Uterus (tissue), 4 donors: ENCODE results near the gene ITIH6. TPM values are rescaled to one million over a fixed set of nuclear protein-coding genes. Genes with fewer than 3 reads are reported as not detected.

Experiments
- DNase-seq, 2 donors: peaks; one replicate each; pipeline ENCODE4 v3.0.0-alpha.2; 2019 to 2020
- H3K27ac ChIP-seq, 2 donors: fragments of 200-600 bp; sonication (generic); 1 replicate in 1 of 2; 2 replicates in 1 of 2; pipeline ENCODE4 v1.5.1; 2016 to 2018
- H3K27me3 ChIP-seq, 2 donors: fragments of 200-600 bp; sonication (generic); one replicate each; pipeline ENCODE4 v1.5.1; 2018 to 2019; ENCODE audit warnings: control low read depth in 1 of 2
- H3K36me3 ChIP-seq, 2 donors: fragments of 200-600 bp; sonication (generic); one replicate each; pipeline ENCODE4 v1.5.1; 2019; ENCODE audit warnings: control low read depth in 1 of 2
- H3K4me1 ChIP-seq, 2 donors: fragments of 200-600 bp; sonication (generic); one replicate each; pipeline ENCODE4 v1.5.1; 2018 to 2019; ENCODE audit warnings: control low read depth in 1 of 2
- H3K4me3 ChIP-seq, 2 donors: fragments of 200-600 bp; sonication (generic); 1 replicate in 1 of 2; 2 replicates in 1 of 2; pipeline ENCODE4 v1.5.1; 2018 to 2019; ENCODE audit warnings: mild to moderate bottlenecking in 1 of 2
- H3K9me3 ChIP-seq, 2 donors: fragments of 200-600 bp; sonication (generic); one replicate each; pipeline ENCODE4 v1.5.1; 2019; ENCODE audit warnings: control low read depth in 1 of 2
- CTCF ChIP-seq, 4 experiments: fragments of 200-600 bp in 2 of 4; fragments of 450-650 bp in 2 of 4; sonication (generic) in 2 of 4; IDR thresholded peaks; one replicate each; pipeline ENCODE4 v1.5.1; 2016 to 2019; ENCODE audit warnings: antibody characterized with exemption in 4 of 4, mild to moderate bottlenecking in 2 of 4, moderate library complexity in 1 of 4
- POLR2A ChIP-seq, 2 donors: fragments of 450-650 bp; IDR thresholded peaks; one replicate each; pipeline ENCODE4 v1.6.1; 2016; ENCODE audit warnings: antibody characterized with exemption in 2 of 2, mild to moderate bottlenecking in 1 of 2, moderate library complexity in 1 of 2
- intact Hi-C: fragments of 100-400 bp; cut with DNase I; formaldehyde crosslinking; loops from one replicate; pipeline ENCODE4 v1.15.1; 2023; ENCODE audit warnings: low total_unique reads
- total RNA-seq, 4 donors: library from RNA; depleted of rRNA in 3 of 4; stranded (reverse); fragments of >200 nt in 3 of 4; gene quantifications; one replicate each; pipeline versions ENCODE4 v1.1.0 to v1.2.4, GENCODE V29; 2014 to 2023
- donor health status: DM: yes; HTN: yes; CAD: no.

The ITIH6 gene
- total RNA-seq, 4 donors from 2014 or later = not detected

GRCh38 chrX:54838583-54838982, 40.5 kb upstream of the ITIH6 start:
- Histone ChIP-seq H3K4me3 (no peak overlapping the region), H3K27me3 (no peaks in the 10 kb centered on the region), H3K27ac (no peak overlapping the region), H3K4me1 (no peaks in the 10 kb centered on the region), H3K9me3 (no peaks in the 10 kb centered on the region), H3K36me3 (no peaks in the 10 kb centered on the region)
- intact Hi-C loops = no loop called here
- no peak for DNase-seq
- TF ChIP-seq POLR2A (IDR thresholded peaks at IDR 0.05) = no peak
- no peak for TF ChIP-seq CTCF (IDR thresholded peaks at IDR 0.05)

DNA sequence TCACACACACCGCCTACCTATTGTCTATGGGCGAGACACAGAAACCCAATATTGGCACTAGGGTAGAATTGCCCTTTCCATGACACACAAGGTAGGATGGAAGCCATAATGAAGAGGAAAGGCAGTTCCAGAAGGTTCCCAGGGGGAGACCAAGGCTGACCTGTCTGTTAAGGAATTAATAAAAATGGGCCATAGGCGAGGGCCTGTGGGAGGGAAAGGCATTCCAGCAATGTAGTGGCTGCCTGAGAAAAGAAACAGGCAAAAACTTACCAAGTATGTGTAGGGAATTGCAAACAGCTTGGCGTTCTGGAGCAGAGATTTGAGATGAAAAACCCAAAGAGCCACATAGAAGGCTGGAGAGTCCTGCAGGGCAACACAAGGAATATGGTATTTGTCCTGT, 28.5 kb upstream of the ITIH6 start:
- Histone ChIP-seq H3K4me3 (no peak overlapping the region), H3K27me3 (no peaks in the 10 kb centered on the region), H3K27ac (no peak overlapping the region), H3K36me3 (no peaks in the 10 kb centered on the region), H3K9me3 (no peaks in the 10 kb centered on the region), H3K4me1 (no peaks in the 10 kb centered on the region)
- TF ChIP-seq CTCF (IDR thresholded peaks at IDR 0.05) = no peak
- no peak for TF ChIP-seq POLR2A (IDR thresholded peaks at IDR 0.05)
- intact Hi-C loops = no loop called here
- DNase-seq = no peak

- intact Hi-C loops = no loop called here
- no peak for DNase-seq
- Histone ChIP-seq H3K36me3 (no peaks in the 10 kb centered on the region), H3K9me3 (no peaks in the 10 kb centered on the region), H3K27me3 (no peaks in the 10 kb centered on the region), H3K4me3 (no peak overlapping the region), H3K4me1 (no peaks in the 10 kb centered on the region), H3K27ac (no peak overlapping the region)
- no peak for TF ChIP-seq CTCF (IDR thresholded peaks at IDR 0.05)
- no peak for TF ChIP-seq POLR2A (IDR thresholded peaks at IDR 0.05)
Observed at GRCh38 chrX:54825716-54826438, 27.8 kb upstream of the ITIH6 start.

- Histone ChIP-seq H3K4me3 (no peak overlapping the region), H3K27me3 (no peaks in the 10 kb centered on the region), H3K27ac (no peak overlapping the region), H3K36me3 (no peaks in the 10 kb centered on the region), H3K4me1 (no peaks in the 10 kb centered on the region), H3K9me3 (no peaks in the 10 kb centered on the region)
- TF ChIP-seq CTCF (IDR thresholded peaks at IDR 0.05) = no peak
- TF ChIP-seq POLR2A (IDR thresholded peaks at IDR 0.05) = no peak
- intact Hi-C loops = no loop called here
- no peak for DNase-seq
Observed at GRCh38 chrX:54824722-54825121, 26.7 kb upstream of the ITIH6 start.

GRCh38 chrX:54824195-54824594, 26.1 kb upstream of the ITIH6 start:
- no peaks in the 10 kb centered on the region for H3K36me3 ChIP-seq
- H3K9me3 ChIP-seq = no peaks in the 10 kb centered on the region
- H3K27me3 ChIP-seq = no peaks in the 10 kb centered on the region
- H3K27ac ChIP-seq = no peak overlapping the region
- TF ChIP-seq CTCF (IDR thresholded peaks at IDR 0.05) (no peak), POLR2A (IDR thresholded peaks at IDR 0.05) (no peak)
- H3K4me3 ChIP-seq = no peak overlapping the region
- no peak for DNase-seq
- no peaks in the 10 kb centered on the region for H3K4me1 ChIP-seq
- intact Hi-C loops = no loop called here
